ENCODE measurements around the gene RILPL2. TPM values are rescaled to one million over a fixed set of nuclear protein-coding genes. Genes with fewer than 3 reads are reported as not detected.
"Not testable (repeated sequence)": the region's sequence is repeated elsewhere in the genome, so short reads cannot be mapped to it uniquely, and the experiment has no call there.

The RILPL2 gene
- total RNA-seq, 1 donor from 2014 or later: 18.6 TPM

- intact Hi-C loops (cut with DNase I): no loop called here
- DNase-seq (no peak), ATAC-seq (no peak)
- no peak overlapping the region for H3K27ac ChIP-seq
- no peaks in the 10 kb centered on the region for H3K27me3 ChIP-seq (ENCODE audit: low read depth)
- peaks cover 95% of the 10 kb centered on the region for H3K36me3 ChIP-seq
- no peaks in the 10 kb centered on the region for H3K4me1 ChIP-seq
- H3K4me3 ChIP-seq: no peak overlapping the region
- H3K9me3 ChIP-seq: no peaks in the 10 kb centered on the region
- TF ChIP-seq, protein P1, sequence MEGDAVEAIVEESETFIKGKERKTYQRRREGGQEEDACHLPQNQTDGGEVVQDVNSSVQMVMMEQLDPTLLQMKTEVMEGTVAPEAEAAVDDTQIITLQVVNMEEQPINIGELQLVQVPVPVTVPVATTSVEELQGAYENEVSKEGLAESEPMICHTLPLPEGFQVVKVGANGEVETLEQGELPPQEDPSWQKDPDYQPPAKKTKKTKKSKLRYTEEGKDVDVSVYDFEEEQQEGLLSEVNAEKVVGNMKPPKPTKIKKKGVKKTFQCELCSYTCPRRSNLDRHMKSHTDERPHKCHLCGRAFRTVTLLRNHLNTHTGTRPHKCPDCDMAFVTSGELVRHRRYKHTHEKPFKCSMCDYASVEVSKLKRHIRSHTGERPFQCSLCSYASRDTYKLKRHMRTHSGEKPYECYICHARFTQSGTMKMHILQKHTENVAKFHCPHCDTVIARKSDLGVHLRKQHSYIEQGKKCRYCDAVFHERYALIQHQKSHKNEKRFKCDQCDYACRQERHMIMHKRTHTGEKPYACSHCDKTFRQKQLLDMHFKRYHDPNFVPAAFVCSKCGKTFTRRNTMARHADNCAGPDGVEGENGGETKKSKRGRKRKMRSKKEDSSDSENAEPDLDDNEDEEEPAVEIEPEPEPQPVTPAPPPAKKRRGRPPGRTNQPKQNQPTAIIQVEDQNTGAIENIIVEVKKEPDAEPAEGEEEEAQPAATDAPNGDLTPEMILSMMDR (IDR thresholded peaks at IDR 0.05): no peak
Measured at GRCh38 chr12:123421314-123421713, 15.2 kb downstream of the RILPL2 start.

DNA sequence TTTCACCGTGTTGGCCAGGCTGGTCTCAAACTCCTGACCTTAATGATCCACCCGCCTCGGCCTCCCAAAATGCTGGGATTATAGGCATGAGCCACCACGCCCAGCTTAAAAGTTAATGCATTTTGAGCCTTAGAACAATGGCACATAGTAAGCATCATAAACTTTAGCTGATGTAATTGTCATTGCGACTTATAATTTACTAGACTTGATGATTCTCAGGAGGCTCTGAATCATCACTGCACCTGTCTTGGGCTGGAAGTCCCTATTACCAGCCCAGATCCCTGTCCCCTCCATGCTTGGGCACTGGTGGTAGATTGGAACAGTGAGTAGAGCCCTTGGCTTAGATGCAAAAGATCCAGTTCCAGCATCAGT lies 26.5 kb downstream of the RILPL2 start:
- Histone ChIP-seq H3K4me1 (no peaks in the 10 kb centered on the region), H3K36me3 (peaks cover 66% of the 10 kb centered on the region), H3K27me3 (ENCODE audit: low read depth) (no peaks in the 10 kb centered on the region), H3K27ac (no peak overlapping the region), H3K4me3 (no peak overlapping the region), H3K9me3 (no peaks in the 10 kb centered on the region)
- TF ChIP-seq, protein P1 (IDR thresholded peaks at IDR 0.05): no peak
- ATAC-seq (no peak), DNase-seq (no peak)
- intact Hi-C loops (cut with DNase I): no loop called here

- H3K9me3 ChIP-seq; DNase-seq; H3K4me1 ChIP-seq; H3K4me3 ChIP-seq; H3K27me3 ChIP-seq (ENCODE audit: low read depth); H3K27ac ChIP-seq; intact Hi-C loops (cut with DNase I); ATAC-seq: not testable (repeated sequence)
- peaks cover 66% of the 10 kb centered on the region for H3K36me3 ChIP-seq
Measured at GRCh38 chr12:123409284-123410040, 27.0 kb downstream of the RILPL2 start.

- ATAC-seq; intact Hi-C loops (cut with DNase I); H3K4me1 ChIP-seq; DNase-seq; H3K9me3 ChIP-seq; H3K27ac ChIP-seq; H3K4me3 ChIP-seq; H3K27me3 ChIP-seq (ENCODE audit: low read depth): not testable (repeated sequence)
- peaks cover 75% of the 10 kb centered on the region for H3K36me3 ChIP-seq
Measured at GRCh38 chr12:123408619-123409018, 27.9 kb downstream of the RILPL2 start.

DNA sequence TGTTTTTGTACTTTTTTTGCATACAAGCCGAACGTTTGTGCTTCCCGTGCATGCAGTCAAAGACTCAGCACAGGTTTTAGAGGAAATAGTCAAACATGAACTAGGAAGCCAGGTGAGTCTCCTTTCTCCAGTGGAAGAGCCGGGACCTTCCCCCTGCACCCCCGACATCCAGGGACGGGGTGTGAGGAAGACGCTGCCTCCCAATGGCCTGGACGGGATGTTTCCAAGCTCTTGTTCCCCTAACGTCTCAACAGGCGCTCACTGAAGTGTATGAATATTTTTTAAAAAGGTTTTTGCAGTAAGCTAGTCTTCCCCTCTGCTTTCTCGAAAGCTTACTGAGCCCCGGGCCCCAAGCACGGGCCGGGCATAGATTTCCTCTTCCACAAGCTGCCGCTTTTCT lies 28.6 kb downstream of the RILPL2 start:
- H3K27ac ChIP-seq; H3K4me3 ChIP-seq; ATAC-seq; H3K27me3 ChIP-seq (ENCODE audit: low read depth); H3K9me3 ChIP-seq; intact Hi-C loops (cut with DNase I); H3K4me1 ChIP-seq; DNase-seq: not testable (repeated sequence)
- H3K36me3 ChIP-seq: peaks cover 80% of the 10 kb centered on the region

GRCh38 chr12:123407269-123407668 lies 29.2 kb downstream of the RILPL2 start:
- intact Hi-C loops (cut with DNase I); ATAC-seq; H3K27me3 ChIP-seq (ENCODE audit: low read depth); H3K4me1 ChIP-seq; H3K27ac ChIP-seq; DNase-seq; H3K9me3 ChIP-seq; H3K4me3 ChIP-seq: not testable (repeated sequence)
- peaks cover 80% of the 10 kb centered on the region for H3K36me3 ChIP-seq

- peaks cover 88% of the 10 kb centered on the region for H3K36me3 ChIP-seq
Measured at GRCh38 chr12:123404581-123404980, 31.9 kb downstream of the RILPL2 start.

More at GRCh38 chr12:123404581-123404980, 31.9 kb downstream of the RILPL2 start:
- TF ChIP-seq, protein P1 (IDR thresholded peaks at IDR 0.05): no peak
- H3K9me3 ChIP-seq: no peaks in the 10 kb centered on the region
- H3K27me3 ChIP-seq (ENCODE audit: low read depth): no peaks in the 10 kb centered on the region
- ATAC-seq: no peak
- no peak for DNase-seq
- H3K4me1 ChIP-seq: peaks cover 6% of the 10 kb centered on the region
- no peak overlapping the region for H3K4me3 ChIP-seq
- H3K27ac ChIP-seq: no peak overlapping the region
- intact Hi-C loops (cut with DNase I): no loop called here

Data from lower lobe of right lung (tissue), 2 donors.